GM06990 (cell line): ENCODE results near the gene TMEM178B.
"Not testable (repeated sequence)": the region's sequence is repeated elsewhere in the genome, so short reads cannot be mapped to it uniquely, and the experiment has no call there.

Source experiments
- DNase-seq: peaks from one replicate; pipeline ENCODE4 v3.0.0-alpha.2; 2011; ENCODE audit not compliant: insufficient read length; ENCODE audit errors: extremely low read depth
- H3K27me3 ChIP-seq: replicated peaks from 2 replicates; pipeline ENCODE4 v1.6.0; 2011; ENCODE audit warnings: low read length; ENCODE audit not compliant: control insufficient read depth, insufficient read depth
- H3K36me3 ChIP-seq: 2 replicates; pipeline ENCODE4 v1.5.1; 2011; ENCODE audit warnings: low read length; ENCODE audit not compliant: control insufficient read depth, insufficient read depth
- H3K4me3 ChIP-seq: replicated peaks from 2 replicates; pipeline ENCODE4 v1.5.1; 2011; ENCODE audit warnings: low read depth, mild to moderate bottlenecking, control low read depth, low read length
- TF ChIP-seq, protein P1 (sequence below): IDR thresholded peaks from 2 replicates; pipeline ENCODE4 v1.5.1; 2011; ENCODE audit warnings: low read length, control low read depth, mild to moderate bottlenecking, inconsistent platforms; ENCODE audit not compliant: insufficient read depth, poor library complexity, severe bottlenecking

The TMEM178B gene

GRCh38 chr7:141167381-141167964, 93.6 kb downstream of the TMEM178B start:
- no peaks in the 10 kb centered on the region for H3K36me3 ChIP-seq
- DNase-seq = no peak
- H3K27me3 ChIP-seq = no peaks in the 10 kb centered on the region; the same call in 1 of the 2 replicates
- no peak overlapping the region for H3K4me3 ChIP-seq
- TF ChIP-seq, protein P1, sequence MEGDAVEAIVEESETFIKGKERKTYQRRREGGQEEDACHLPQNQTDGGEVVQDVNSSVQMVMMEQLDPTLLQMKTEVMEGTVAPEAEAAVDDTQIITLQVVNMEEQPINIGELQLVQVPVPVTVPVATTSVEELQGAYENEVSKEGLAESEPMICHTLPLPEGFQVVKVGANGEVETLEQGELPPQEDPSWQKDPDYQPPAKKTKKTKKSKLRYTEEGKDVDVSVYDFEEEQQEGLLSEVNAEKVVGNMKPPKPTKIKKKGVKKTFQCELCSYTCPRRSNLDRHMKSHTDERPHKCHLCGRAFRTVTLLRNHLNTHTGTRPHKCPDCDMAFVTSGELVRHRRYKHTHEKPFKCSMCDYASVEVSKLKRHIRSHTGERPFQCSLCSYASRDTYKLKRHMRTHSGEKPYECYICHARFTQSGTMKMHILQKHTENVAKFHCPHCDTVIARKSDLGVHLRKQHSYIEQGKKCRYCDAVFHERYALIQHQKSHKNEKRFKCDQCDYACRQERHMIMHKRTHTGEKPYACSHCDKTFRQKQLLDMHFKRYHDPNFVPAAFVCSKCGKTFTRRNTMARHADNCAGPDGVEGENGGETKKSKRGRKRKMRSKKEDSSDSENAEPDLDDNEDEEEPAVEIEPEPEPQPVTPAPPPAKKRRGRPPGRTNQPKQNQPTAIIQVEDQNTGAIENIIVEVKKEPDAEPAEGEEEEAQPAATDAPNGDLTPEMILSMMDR = no peak

DNA sequence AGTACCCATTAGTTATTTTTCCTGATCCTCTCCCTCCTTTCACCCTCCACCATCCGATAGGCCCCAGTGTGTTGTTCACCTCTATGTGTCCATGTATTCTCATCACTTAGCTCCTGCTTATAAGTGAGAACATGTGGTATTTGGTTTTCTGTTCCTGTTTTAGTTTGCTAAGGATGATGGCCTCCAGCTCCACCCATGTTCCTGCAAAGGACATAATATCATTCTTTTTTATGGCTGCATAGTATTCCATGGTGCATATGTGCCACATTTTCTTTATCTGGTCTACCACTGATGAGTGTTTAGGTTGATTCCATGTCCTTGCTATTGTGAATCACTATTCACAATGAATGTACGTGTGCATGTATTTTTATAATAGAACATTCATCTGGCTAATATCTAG, 95.3 kb downstream of the TMEM178B start:
- not testable (repeated sequence) for DNase-seq, H3K36me3 ChIP-seq, H3K4me3 ChIP-seq, H3K27me3 ChIP-seq

DNA sequence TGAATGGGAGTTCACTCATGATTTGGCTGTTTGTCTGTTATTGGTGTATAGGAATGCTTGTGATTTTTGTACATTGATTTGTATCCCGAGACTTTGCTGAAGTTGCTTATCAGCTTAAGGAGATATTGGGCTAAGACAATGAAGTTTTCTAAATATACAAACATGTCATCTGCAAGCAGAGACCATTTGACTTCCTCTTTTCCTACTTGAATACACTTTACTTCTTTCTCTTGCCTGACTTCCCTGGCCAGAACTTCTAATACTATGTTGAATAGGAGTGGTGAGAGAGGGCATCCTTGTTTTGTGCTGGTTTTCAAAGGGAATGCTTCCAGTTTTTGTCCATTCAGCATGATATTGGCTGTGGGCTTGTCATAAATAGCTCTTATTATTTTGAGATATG, 101.9 kb downstream of the TMEM178B start:
- H3K4me3 ChIP-seq, H3K36me3 ChIP-seq, DNase-seq: not testable (repeated sequence)

DNA sequence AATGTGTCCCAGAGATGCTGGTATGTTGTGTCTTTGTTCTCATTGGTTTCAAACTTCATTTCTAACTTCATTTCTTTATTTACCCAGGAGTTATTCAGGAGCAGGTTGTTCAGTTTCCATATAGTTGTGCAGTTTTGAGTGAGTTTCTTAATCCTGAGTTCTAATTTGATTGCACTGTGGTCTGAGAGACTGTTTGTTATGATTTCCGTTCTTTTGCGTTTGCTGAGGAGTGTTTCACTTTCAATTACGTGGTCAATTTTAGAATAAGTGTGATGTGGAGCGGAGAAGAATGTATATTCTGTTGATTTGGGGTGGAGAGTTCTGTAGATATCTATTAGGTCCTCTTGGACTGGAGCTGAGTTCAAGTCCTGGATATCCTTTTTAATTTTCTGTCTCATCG, 103.3 kb downstream of the TMEM178B start:
- DNase-seq, H3K36me3 ChIP-seq, H3K27me3 ChIP-seq, H3K4me3 ChIP-seq: not testable (repeated sequence)

More for the DNA sequence above, 101.9 kb downstream of the TMEM178B start:
- H3K27me3 ChIP-seq = not testable (repeated sequence)

GRCh38 chr7:141178486-141179135, 104.7 kb downstream of the TMEM178B start:
- Histone ChIP-seq H3K36me3 (no peaks in the 10 kb centered on the region), H3K4me3 (no peak overlapping the region), H3K27me3 (no peaks in the 10 kb centered on the region)
- TF ChIP-seq, protein P1 = no peak
- no peak for DNase-seq

DNA sequence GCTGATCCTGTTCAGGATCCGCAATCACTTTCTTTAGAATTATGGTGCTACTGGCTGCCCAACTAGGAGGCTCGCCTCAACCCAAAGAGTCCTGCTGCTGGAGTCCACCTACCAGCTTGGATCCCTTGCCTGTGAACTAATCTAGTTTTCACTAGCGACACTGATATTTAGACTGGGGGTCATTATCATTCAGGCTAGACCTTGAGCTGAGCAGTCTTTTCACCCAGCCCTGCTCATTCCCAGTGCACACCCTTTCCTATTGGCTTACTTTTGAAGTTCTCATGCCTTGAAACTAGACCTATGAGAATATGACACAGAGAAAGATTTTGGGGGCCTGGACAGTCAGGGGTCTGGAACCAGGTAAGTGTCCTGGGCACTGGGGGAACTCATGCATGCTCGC, 107.9 kb downstream of the TMEM178B start:
- no peaks in the 10 kb centered on the region for H3K36me3 ChIP-seq
- H3K27me3 ChIP-seq = no peaks in the 10 kb centered on the region
- TF ChIP-seq, protein P1 = no peak
- no peak for DNase-seq
- no peak overlapping the region for H3K4me3 ChIP-seq

DNA sequence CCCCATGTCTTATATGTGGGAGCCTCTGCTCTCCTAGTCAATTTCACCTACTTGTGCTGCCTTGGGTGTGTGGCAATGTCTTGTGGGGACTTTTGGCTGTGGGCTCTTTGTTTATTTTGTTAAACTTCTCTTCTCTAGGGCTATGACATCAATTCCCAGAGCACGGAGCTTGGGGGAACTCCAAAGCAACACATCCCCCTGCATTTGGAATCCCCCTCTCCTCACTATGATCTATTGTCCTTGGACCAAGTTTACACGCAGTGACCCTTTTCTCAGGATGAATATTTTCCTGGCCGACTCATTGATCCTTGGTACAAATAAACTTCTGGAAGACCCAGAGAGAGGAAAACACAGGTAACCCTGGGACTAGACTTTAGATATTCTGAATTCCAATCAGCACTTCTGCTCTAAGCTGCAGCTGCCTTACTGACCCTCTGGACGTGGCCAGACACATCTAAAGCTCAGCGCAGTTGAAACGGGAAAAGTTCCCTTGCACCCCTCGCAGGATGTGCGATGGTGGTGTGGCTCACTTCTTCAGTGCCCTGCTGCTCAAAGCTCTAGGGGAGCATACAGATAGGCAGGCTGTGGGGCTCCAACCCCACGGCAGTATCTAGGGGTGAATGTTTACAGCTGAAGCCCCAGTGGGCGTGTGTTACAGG, 110.8 kb downstream of the TMEM178B start:
- H3K4me3 ChIP-seq = no peak overlapping the region
- no peaks in the 10 kb centered on the region for H3K27me3 ChIP-seq
- DNase-seq = no peak
- no peaks in the 10 kb centered on the region for H3K36me3 ChIP-seq
- TF ChIP-seq, protein P1 = no peak
